HG02885 (cell line): Measurements from ENCODE around the gene NPAS3.

Experiments used
- ATAC-seq: cut with Tn5 transposase; IDR thresholded peaks from one replicate; pipeline ENCODE4 v1.9.1; 2021; ENCODE audit warnings: mild to moderate bottlenecking; ENCODE audit not compliant: unreplicated experiment, poor library complexity

Gene NPAS3

GRCh38 chr14:33009673-33010072 lies 71.0 kb downstream of the NPAS3 start:
- ATAC-seq: no peak

DNA sequence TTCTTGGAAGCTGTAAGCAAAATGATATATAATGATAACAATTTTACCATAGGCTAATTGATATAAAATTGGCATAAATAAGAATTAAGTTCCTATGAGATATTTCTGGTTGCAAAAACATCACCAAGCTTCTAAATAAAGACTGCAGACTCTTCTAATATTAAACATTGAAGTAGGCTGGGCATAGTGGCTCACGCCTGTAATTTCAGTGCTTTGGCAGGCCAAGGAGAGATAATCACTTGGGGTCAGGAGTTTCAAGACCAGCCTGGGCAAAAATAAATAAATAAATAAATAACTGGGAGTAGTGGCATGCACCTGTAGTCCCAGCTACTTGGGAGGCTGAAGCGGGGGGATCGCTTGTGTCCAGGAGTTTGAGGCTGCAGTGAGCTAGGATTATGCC lies 71.8 kb downstream of the NPAS3 start:
- ATAC-seq: no peak

DNA sequence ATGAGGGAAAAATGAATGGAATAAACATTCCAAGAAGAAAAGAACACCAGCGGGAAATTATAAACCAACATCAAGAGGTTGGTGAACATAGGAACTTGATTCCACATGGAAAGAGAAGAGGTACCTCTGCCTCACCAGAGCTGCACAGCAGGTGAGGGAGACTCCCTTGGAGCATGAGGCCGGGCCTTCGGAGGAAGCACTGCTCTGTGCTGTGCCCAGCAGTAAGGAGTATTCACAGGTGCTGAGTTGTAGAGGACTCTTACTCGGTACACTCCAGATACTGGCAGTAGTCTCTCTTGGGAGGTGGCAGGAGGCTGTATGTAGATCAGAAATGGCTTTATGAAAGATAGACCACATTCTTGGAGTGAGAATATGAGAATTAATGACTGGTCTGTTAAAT lies 76.0 kb downstream of the NPAS3 start:
- ATAC-seq: no peak

DNA sequence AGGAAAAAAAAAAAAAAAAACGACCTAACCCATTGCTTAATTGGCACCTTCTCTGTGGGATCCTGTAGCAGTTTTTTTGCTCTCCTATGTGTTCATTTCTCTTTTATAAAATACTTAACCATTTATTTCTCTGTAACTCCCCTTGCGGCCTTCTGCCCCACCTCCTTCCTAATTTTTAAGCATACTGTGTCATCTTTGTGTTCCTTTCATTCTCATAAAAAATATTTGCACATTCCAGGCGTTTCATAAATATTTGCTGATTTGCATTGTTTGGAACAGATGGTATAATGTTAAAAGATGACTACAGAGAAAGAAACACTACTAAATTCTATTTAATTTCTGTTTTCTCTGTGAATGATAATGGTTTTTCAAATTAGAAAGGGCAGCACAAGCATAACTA lies 77.9 kb downstream of the NPAS3 start:
- ATAC-seq: no peak

GRCh38 chr14:33017016-33017415 lies 78.3 kb downstream of the NPAS3 start:
- no peak for ATAC-seq

DNA sequence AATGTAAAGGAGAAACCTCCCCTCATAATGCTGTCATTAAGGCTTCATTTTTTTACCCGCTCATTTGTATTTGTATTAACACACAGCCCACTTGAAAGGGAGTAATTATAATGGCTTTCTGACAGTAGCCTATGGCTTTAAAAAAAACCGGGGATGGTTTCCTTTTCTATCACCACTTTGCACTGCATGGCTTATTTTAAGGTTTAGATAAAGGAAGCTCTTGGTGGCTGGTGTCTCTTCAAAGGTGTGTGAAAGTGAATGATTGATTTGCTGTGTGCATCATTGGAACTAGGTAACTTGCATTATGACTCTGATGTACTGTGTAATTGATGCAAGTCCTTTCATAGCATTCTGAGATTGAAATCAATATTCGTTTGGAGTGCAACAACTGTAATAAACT lies 80.7 kb downstream of the NPAS3 start:
- no peak for ATAC-seq

- no peak for ATAC-seq
Measured at GRCh38 chr14:33026850-33027430, 88.3 kb downstream of the NPAS3 start.

- ATAC-seq: no peak
Measured at GRCh38 chr14:33029511-33029910, 90.8 kb downstream of the NPAS3 start.

DNA sequence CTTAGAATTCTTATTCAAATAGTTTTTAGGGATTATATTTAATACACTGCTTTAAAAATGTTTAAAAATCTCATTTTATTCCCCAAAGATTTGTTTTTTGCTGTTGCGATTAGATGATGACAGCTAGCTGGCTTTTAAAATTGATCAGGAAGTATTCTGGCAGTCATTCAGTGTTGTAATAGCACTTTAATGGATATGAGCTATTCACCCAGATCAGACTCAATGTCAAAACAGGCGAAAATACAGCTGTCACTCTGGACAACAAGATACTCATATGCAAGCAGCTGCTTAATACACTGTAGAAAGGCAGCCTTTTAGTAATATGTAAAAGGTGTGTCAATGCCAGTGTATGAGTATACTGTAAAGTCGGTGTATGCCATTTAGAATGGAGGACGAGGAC lies 91.7 kb downstream of the NPAS3 start:
- ATAC-seq: no peak

- no peak for ATAC-seq
Measured at GRCh38 chr14:33035416-33036194, 96.9 kb downstream of the NPAS3 start.

GRCh38 chr14:33039311-33039710 lies 100.6 kb downstream of the NPAS3 start:
- ATAC-seq: no peak

DNA sequence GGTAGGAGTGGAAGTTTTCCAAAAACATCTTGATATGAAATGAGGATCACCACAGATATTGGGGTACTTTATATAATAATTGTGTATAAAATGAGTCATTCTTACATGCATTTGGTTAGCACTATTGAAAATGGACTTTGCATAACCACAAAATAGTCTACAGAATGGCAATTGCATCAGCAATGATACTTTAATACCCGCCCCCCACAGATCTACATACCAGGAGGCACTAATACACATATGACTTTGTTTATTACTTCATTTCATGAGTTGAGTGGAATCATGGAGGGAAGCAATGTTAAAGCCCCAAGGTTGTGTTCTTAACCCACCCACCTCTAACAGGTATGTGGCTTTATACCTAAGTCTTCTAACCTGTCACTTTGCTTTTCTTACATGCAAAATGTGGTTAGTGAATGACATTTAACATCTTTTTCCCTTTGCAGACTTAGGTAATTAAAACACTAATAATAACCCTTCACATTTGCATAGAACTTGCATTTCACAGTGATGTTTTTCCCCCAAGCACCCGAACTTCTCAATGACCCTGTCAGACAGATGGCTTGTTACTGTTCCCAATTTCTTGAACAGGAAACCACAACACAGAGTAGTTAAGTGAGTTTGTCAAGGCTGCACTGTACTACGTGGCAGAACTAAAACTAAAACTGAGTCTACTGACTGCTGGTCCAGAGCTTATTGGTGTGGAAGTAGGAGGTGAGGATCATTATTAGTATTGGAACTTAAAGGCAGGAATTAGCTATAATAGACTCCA lies 101.9 kb downstream of the NPAS3 start:
- no peak for ATAC-seq

- no peak for ATAC-seq
Measured at GRCh38 chr14:33042591-33042990, 103.9 kb downstream of the NPAS3 start.

DNA sequence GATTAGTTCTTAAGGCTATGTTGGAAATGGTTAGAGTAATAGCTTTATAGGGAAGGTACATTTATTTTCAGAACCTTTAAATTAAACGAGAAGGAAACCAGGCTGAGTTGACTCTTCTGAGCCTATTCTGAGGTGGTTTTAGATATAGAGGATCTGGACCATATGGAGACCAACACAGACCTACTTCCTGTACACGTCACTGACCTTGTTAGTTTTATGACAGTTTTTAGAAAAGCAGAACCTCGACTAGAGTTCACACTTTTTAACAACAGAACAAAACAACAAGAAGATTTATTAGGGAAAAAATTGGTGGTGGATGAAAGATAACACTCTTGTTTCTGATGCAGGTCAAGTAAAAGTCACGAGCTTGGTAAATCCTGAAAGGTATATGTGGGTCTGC lies 107.1 kb downstream of the NPAS3 start:
- no peak for ATAC-seq

DNA sequence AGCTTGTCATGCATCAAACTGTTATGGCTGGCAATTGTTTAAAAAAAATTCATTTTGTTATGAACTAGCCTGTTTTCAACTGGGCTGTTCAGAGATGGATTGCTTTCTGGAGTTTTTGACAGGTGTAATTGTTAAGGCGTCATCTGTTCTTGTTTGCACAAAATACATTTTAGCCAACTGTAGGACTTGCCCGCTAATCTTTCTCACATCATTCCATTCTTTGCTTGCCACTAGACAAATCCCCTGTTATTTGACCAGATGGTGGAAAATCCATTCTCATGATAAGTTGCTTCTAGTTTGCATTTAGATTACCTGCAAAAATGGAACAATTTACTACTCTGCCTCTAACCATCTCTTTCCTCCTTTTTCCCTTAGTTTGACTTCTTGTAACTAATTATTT lies 114.3 kb downstream of the NPAS3 start:
- no peak for ATAC-seq

DNA sequence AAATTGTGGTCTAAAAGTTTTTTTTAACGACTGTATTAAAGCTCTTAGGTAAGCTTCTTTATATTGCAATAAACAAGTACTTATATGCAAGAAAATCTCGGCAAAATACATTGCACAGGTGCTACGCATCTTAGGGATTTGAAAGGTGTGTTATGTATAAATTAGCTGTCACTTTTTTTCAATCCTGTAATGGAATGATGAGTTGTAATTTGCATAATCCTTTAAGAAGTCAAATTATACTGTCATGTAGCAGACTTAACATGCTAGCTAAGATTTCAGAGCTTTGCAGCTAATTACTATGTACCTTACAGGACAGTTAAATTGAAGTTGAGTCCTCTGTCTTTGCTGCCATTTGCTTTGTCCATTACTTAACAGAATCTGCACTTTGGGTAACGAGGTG lies 117.5 kb downstream of the NPAS3 start:
- no peak for ATAC-seq

GRCh38 chr14:33057585-33057984 lies 118.9 kb downstream of the NPAS3 start:
- ATAC-seq: no peak

- ATAC-seq: no peak
Measured at GRCh38 chr14:33061667-33062325, 123.1 kb downstream of the NPAS3 start.

- no peak for ATAC-seq
Measured at GRCh38 chr14:33062476-33062875, 123.8 kb downstream of the NPAS3 start.

DNA sequence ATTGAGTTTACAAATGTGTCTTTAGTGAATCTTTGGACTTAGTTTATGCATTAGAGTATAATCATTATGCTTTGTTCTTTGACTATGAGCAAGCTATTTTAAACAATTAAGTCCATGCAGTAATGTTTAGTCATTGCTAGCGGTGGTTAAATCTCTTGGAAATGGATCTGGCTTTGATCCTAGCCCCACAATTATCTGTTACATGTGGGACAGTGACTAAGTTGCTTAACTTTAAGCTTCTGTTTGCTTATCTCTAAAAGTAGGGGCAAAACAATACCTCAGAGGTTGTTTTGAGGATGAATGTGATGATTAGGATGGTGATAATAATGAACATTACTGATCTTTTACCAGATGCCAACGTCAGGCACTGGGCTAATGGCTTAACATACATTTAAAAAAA lies 124.2 kb downstream of the NPAS3 start:
- no peak for ATAC-seq

DNA sequence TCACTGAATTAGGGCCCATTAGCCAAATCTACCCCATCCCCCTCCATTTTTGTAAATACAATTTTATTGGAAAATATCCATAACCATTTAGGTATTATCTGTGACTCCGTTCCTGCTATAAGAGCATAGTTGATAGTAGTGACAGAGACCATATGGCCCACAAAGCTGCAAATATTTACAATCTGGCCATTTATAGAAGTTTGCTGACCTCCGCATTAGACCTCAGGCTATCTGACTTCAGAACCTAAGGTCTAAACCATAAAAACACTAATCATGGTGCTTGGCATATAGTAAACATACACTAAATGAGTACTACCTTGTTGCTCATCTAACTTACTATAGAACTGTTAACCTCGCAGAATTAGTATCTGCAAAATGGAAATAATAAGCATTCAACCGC lies 124.8 kb downstream of the NPAS3 start:
- no peak for ATAC-seq
